Measurements from ENCODE around the gene RSPO4. TPM values are rescaled to one million over a fixed set of nuclear protein-coding genes. Genes with fewer than 3 reads are reported as not detected.

The RSPO4 gene
- total RNA-seq, 1 donor from 2014 or later: not detected

DNA sequence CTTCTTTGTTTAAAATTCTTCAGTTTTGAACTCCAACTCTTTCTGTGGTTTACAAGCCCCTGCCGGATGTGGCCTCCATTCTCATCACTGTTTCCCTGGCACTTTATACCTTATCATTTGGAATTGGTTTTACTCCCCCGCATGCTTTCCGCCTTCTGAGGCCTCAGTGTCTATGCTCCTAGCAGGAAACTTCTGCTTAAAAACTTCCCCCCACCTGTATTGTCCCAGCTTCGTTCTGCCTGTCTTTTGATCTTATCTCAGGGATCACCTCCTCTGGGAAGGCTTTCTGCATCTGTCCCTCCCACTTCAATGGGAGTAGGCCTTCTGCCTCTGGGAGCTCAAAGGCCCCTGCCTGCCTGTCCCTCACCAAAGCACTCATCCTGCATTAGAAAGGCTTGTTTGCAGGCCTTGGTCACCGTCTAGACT lies 82.6 kb downstream of the RSPO4 start:
- Mint-ChIP-seq H3K36me3 (ENCODE audit: low read depth) (no peaks in the 10 kb centered on the region), H3K4me1 (peaks cover 8% of the 10 kb centered on the region), H3K9me3 (no peaks in the 10 kb centered on the region), H3K27me3 (ENCODE audit: low read depth) (peaks cover 4% of the 10 kb centered on the region), H3K27ac (ENCODE audit: unreplicated experiment) (no peak overlapping the region), H3K4me3 (no peak overlapping the region)
- TF ChIP-seq, protein P1, sequence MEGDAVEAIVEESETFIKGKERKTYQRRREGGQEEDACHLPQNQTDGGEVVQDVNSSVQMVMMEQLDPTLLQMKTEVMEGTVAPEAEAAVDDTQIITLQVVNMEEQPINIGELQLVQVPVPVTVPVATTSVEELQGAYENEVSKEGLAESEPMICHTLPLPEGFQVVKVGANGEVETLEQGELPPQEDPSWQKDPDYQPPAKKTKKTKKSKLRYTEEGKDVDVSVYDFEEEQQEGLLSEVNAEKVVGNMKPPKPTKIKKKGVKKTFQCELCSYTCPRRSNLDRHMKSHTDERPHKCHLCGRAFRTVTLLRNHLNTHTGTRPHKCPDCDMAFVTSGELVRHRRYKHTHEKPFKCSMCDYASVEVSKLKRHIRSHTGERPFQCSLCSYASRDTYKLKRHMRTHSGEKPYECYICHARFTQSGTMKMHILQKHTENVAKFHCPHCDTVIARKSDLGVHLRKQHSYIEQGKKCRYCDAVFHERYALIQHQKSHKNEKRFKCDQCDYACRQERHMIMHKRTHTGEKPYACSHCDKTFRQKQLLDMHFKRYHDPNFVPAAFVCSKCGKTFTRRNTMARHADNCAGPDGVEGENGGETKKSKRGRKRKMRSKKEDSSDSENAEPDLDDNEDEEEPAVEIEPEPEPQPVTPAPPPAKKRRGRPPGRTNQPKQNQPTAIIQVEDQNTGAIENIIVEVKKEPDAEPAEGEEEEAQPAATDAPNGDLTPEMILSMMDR (conservative IDR thresholded peaks at IDR 0.05): no peak
- DNase-seq (ENCODE audit: low read depth, low spot score): no peak

DNA sequence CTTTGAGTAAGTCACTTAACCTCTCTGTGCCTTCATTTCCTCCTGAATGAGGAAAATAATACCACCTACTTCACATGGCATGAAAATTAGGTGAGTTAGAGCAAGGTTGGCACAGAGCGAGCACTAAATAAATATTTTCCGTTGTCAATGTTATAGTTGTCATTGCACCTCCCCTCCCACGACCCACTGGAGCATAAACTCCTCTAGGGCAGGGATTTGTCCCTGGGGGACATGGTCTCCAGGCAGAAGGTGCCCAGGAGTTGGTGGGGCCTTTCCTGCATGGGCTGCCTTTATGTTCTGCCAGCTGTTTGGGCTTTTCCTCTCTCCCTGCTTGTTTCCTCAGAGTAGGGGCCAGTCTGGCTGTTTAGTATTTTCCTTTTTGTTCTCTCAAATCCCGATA lies 84.7 kb downstream of the RSPO4 start:
- DNase-seq (ENCODE audit: low read depth, low spot score): no peak
- Mint-ChIP-seq H3K27me3 (ENCODE audit: low read depth) (peaks cover 4% of the 10 kb centered on the region), H3K36me3 (ENCODE audit: low read depth) (no peaks in the 10 kb centered on the region), H3K4me1 (peaks cover 8% of the 10 kb centered on the region), H3K4me3 (no peak overlapping the region), H3K27ac (ENCODE audit: unreplicated experiment) (no peak overlapping the region), H3K9me3 (no peaks in the 10 kb centered on the region)
- TF ChIP-seq, protein P1 (conservative IDR thresholded peaks at IDR 0.05): no peak

DNA sequence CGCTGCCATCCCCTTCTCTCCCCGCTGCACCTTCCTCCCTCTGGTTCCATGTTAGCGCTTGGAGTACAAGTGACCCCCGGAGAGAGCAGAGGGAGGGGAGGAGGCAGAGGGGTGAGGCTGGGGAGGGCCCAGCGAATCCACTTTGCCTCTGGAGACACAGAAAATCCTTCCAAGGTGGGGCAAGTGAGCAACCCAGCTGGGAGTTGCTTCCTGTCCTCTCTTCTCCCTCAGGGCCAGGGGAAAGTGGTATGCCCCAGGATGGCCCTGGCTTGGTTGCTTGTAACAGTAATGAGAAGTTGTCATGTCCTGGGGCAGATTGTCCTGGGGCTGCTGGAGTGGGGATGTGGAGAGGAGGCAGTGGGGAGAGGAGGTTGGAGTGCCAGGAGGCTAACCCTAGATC lies 85.3 kb downstream of the RSPO4 start:
- DNase-seq (ENCODE audit: low read depth, low spot score): no peak
- H3K4me3 Mint-ChIP-seq: no peak overlapping the region
- TF ChIP-seq, protein P1 (conservative IDR thresholded peaks at IDR 0.05): no peak
- H3K9me3 Mint-ChIP-seq: no peaks in the 10 kb centered on the region
- H3K27ac Mint-ChIP-seq (ENCODE audit: unreplicated experiment): no peak overlapping the region
- H3K36me3 Mint-ChIP-seq (ENCODE audit: low read depth): no peaks in the 10 kb centered on the region
- H3K27me3 Mint-ChIP-seq (ENCODE audit: low read depth): peaks cover 4% of the 10 kb centered on the region
- peaks cover 8% of the 10 kb centered on the region for H3K4me1 Mint-ChIP-seq

DNA sequence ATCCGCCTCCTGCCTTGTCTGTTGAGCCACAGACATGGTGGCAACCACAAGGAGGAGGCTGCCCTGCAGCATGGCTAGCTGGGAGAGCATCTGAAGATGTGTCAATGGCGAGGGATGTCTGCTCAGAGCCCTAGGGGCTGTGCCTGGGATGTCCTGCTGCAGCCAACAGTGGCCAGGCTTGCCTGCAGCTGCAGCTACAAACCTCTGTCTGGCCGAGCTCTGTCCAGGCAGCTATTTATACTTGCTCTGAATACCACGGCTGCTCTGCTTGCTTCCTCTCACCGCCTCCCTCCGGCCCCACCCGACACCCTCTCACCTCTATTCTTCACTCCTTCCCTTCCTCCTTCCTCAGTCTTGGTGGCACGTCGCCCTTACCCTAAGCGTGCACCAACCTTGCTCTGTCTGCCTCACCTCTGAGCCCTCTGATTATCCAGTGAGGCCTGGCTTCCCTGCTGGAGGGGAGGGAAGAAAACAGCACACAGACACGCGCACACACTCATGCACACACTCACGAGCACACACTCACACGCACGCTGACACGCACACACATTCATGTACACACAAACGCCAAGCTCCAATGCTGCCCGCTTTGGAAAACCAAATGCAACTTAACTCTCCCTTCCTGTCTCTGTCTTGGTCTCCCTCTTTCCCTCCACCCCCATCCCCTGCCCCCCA lies 85.8 kb downstream of the RSPO4 start, which contains the start of gene ANGPT4:
Gene ANGPT4 (minus strand): TSS at position 210 of the 675 bp plus-strand sequence. CDS start 120 bp downstream, at position 90.
- no peak for DNase-seq (ENCODE audit: low read depth, low spot score)
- no peak within 1 kb of the TSS for H3K4me3 Mint-ChIP-seq
- TF ChIP-seq, protein P1 (conservative IDR thresholded peaks at IDR 0.05): no peak
- no peak within 1 kb of the TSS for H3K27ac Mint-ChIP-seq (ENCODE audit: unreplicated experiment)
- H3K4me1 Mint-ChIP-seq: peaks cover 8% of the 10 kb centered on the region
- H3K27me3 Mint-ChIP-seq (ENCODE audit: low read depth): peaks cover 4% of the 10 kb centered on the region
- H3K36me3 Mint-ChIP-seq (ENCODE audit: low read depth): no peaks in the 10 kb centered on the region
- H3K9me3 Mint-ChIP-seq: no peaks in the 10 kb centered on the region

DNA sequence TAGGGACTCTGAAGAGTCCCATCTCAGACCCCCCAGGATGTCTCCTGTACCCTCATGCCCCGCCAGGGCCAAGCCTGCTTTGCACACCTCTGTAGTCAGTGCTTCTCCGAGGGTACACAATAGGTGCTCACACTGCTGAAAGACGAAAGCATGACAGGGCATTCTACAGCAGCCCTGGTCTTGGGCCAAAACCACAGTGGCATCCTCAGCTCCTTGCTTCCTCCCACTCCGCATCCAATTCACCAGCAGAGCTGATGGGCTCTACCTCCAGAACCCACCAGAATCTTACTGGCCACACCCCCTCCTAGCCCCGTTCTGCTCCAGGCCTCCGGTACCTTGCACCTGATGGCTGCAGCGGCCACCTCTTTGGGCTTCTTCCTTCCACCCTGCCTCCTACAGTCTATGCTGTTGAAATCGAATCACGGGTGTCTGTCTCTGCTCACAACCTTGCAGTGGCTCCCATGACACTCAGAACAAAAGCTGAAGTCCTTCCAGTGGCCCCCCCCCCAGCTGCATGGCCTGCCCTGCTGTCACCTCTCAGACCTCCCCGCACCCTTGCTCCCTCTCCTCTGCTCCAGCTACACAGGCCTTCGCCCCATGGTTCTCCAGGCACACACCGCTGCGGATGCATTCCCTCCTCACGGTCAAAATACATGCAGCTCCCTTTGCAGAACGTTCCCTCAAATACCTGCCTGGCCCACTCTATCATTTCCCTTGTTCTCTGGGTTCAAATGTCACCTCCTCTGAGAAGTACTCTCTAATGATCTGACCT lies 87.2 kb downstream of the RSPO4 start:
- H3K9me3 Mint-ChIP-seq: no peaks in the 10 kb centered on the region
- no peaks in the 10 kb centered on the region for H3K36me3 Mint-ChIP-seq (ENCODE audit: low read depth)
- DNase-seq (ENCODE audit: low read depth, low spot score): no peak
- no peak overlapping the region for H3K27ac Mint-ChIP-seq (ENCODE audit: unreplicated experiment)
- peaks cover 4% of the 10 kb centered on the region for H3K27me3 Mint-ChIP-seq (ENCODE audit: low read depth)
- TF ChIP-seq, protein P1 (conservative IDR thresholded peaks at IDR 0.05): no peak
- H3K4me1 Mint-ChIP-seq: peaks cover 8% of the 10 kb centered on the region
- no peak overlapping the region for H3K4me3 Mint-ChIP-seq
